ENCODE measurements around the gene KLHDC10.
A peak's percentile ranks its signal among the peaks of the same experiment; 100 is the strongest.
"Not testable (repeated sequence)": the region's sequence is repeated elsewhere in the genome, so short reads cannot be mapped to it uniquely, and the experiment has no call there.

The KLHDC10 gene

GRCh38 chr7:130065500-130066152 lies 4.7 kb upstream of the KLHDC10 start:
- TF ChIP-seq CTCF (IDR thresholded peaks at IDR 0.05) (no peak), ZFX (IDR thresholded peaks at IDR 0.05; ENCODE audit: borderline replicate concordance) (no peak)
- H3K27ac ChIP-seq = no peak overlapping the region

DNA sequence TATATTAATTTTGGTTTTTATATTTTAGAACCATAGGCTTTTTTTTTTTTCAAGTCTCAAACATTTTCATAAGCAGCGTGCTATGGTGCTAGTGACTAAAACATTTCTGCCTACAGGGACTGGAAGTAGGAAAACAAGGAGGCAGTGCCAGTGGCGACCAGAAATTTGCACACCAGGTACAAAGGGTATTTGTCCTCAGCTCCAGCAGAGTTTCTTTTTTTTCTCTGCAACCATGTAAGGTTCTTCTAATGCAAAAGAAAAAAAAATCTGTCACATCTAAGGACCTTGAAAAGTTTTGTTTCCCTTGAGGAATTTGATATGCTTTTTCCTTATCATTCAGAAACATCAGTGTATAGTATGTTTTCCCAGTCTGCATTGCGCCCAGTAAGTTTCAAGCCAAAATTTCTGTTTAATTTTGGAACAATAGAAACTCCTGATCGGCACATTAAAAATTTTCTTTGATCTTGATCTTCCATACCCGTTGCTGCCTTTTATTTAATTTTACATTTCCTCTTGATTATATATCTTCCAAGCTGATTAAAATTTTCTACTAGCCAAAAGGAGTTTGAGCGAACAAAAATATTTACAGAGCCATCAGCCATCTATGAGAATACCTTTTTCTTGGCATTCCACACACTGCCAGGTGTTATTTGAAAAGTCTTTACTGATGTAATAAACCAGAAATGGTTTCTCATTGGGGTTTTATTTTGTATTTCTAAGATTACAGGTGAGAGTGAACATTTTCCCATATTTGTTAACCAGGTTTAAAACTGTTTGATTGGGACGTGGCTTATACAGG lies 956 bp upstream of the KLHDC10 start:
- TF ChIP-seq ZFX (IDR thresholded peaks at IDR 0.05; ENCODE audit: borderline replicate concordance) (no peak), CTCF (IDR thresholded peaks at IDR 0.05) (no peak)
- H3K27ac ChIP-seq = peak overlapping the region; percentile 79

DNA sequence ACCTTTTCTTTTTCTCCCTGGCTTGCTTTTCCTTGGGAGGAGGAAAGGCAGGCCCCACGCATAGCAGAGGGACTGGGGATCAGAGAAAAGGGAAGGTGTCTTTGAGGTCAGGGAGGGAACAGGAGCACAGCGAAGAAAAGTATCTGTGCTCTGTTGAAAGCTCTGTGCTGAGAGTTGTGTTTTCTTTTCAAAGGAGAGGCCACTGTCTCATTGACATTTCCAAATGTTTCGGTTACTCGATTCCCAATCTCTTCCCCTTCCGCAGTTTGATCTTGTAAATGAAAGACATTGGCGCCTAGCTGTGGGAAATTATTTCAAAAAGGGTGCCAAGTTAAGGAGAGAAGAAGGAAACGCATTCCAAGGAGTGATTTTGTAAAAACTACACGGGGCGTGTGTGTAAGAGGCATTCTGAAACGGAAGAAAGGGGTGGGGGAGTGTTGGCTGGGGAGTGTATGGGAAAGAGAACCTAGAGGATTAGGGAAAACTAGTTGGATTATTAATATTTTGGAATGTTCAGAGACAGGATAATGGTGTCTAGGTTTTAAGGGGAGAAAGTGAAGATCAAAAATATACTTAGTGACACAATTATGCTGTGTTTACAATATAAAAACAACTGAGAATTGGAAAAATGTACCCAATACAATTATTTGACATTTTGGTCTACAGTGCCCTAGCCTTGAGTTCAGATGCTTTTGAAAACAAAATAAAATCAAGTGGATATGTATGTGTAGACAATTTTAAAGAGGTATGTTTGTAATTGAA lies 708 bp downstream of the KLHDC10 start:
- peak overlapping the region; percentile 79 for H3K27ac ChIP-seq
- TF ChIP-seq ZFX (IDR thresholded peaks at IDR 0.05; ENCODE audit: borderline replicate concordance) (no peak), CTCF (IDR thresholded peaks at IDR 0.05) (no peak)

DNA sequence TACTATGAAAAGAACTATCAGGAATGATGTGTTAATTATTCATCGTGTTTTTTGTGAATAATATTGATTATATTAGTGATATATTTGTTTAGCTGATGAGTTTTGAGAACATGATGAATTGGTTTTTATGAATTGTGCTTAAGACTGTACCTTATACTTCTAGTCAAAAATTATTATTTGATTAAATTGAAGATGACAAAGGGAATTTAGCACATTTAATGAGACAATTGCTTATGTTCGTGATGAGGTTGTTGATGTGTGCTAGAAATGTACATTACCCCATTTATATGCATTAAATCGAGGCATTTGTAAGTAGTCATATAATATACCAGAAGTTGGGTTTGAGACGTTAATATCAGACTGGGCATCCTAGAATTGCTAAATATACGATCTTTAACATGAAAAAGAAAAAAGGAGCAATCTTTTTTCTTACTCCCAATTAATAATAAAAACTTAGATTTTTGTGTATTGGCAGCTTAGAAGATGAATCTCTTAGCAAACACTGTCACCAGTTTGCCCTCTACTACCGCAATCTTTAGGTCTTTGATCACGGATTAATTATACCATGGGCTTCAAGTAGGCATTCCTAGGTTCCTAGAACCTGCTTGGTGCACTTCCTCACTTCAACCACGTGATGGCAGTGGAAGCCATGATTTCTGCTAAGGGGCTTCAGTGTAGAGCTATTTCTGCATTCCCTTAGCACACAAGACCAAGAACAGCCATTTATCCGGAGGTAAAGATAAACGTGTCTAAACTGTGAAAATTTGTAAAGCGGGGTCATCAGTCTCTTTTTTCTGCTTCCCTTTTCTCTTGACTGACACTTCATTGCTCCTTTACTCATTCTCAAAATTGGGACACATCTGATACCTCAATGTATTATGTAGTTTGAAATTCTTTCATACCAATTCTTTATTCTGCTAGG lies 1.6 kb downstream of the KLHDC10 start:
- TF ChIP-seq CTCF (IDR thresholded peaks at IDR 0.05) = peak; percentile 94
- no peak for TF ChIP-seq ZFX (IDR thresholded peaks at IDR 0.05; ENCODE audit: borderline replicate concordance)
- H3K27ac ChIP-seq = no peak overlapping the region

GRCh38 chr7:130079846-130080394 lies 9.6 kb downstream of the KLHDC10 start:
- H3K27ac ChIP-seq = no peak overlapping the region
- no peak for TF ChIP-seq CTCF (IDR thresholded peaks at IDR 0.05)

DNA sequence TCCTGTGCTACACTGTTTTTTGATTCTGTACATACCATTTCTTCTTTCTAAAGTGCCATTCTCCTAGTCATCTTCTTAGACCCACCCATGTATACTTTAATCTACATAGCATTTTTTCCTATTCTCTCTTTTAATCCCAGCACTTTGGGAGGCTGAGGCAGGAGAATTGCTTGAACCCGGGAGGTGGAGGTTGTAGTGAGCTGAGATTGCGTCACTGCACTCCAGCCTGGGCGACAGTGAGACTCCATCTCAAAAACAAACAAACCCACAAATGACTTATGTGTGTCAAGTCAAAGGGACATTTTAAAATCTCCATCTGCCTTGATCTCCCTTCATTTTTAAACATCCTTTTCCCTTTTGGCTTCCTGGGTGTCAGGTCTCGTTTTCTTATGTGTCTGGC lies 13.2 kb downstream of the KLHDC10 start:
- H3K27ac ChIP-seq = not testable (repeated sequence)
